CD4-positive, alpha-beta T cell treated with Interleukin-15 for 4 hours (primary cell): ENCODE measurements around the gene KCNN3.
A peak's percentile ranks its signal among the peaks of the same experiment; 100 is the strongest.

ENCODE experiments used
- DNase-seq: peaks from one replicate; pipeline ENCODE4 v3.0.0-alpha.2; 2020; ENCODE audit warnings: low spot score

KCNN3 gene

DNA sequence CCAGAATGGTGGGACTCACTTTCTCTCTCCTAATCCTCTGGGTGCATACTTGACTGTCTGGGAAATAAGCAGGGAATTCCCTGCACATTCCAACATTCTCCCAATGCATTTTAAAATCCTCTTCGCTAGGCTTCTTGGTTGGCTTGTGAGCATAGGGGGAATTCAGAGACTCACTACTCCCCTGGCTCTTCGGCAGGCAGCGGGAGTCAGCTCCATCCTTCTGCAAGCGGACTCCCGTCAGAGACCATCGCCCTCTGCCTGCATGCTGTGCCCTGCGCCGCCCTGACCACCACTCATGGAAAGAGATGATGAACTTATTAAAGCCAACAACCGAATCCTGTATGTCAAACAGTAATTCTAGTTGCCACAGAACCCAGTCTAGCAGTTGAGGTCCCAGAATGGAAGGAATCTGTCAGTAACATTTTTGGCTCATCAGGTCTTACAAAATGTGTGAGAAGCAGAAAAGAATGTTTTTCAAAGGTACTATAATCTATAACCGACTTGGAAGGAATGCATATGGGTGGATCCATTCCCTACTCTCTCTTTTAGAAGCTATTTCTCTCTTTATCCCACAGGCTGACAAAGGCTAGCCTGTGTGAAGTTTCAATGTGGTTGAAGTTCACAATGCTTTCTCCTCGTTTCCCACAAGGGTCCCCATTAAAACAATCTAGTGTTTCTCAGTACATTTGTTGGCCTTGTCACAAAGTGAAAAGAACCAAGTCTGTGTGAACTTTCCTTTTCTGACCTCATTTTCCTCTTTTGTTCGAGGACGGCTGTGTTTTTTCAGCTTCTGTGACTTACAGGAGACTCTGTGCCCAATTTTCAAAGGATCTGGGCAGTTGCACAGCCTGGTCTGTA, 143.0 kb downstream of the KCNN3 start:
- no peak for DNase-seq

DNA sequence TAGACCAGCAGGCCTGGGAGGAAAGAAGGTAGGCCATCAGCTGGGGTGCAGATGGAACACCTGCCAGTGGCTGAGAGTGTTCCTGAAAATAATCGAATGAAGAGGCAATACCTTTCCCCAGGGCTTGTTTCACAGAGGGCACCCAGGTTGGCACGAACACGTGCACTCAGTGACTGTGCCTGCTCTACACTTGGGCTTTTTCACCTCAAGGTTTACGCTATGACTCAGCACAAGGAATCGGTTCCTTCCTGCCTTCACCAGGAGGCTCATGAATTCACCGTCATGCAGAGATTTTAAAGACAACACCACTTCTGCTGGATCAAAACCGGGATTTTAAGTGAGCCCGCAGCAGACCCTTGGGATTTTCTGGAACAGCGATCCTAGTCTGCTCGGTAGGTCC, 143.6 kb downstream of the KCNN3 start:
- no peak for DNase-seq

DNA sequence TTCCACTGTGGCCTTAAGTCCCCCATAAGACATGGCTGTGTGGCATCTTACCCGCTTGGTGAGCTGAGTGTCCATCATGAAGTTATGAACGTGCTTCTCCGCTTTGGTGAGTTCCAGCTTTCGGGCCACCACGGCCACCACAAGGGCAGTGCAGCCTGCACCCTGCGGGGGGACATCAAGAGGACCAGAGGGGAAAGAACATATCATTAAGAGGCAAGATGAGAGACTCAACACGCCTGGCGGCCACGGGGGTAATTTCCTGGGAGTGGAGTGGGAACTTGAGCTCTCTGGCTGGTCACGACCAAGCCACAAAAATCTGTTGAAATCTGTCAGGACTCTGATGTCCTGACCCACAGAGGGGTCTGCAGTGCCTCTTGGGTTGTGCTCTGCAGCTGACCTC, 144.2 kb downstream of the KCNN3 start:
- no peak for DNase-seq

DNA sequence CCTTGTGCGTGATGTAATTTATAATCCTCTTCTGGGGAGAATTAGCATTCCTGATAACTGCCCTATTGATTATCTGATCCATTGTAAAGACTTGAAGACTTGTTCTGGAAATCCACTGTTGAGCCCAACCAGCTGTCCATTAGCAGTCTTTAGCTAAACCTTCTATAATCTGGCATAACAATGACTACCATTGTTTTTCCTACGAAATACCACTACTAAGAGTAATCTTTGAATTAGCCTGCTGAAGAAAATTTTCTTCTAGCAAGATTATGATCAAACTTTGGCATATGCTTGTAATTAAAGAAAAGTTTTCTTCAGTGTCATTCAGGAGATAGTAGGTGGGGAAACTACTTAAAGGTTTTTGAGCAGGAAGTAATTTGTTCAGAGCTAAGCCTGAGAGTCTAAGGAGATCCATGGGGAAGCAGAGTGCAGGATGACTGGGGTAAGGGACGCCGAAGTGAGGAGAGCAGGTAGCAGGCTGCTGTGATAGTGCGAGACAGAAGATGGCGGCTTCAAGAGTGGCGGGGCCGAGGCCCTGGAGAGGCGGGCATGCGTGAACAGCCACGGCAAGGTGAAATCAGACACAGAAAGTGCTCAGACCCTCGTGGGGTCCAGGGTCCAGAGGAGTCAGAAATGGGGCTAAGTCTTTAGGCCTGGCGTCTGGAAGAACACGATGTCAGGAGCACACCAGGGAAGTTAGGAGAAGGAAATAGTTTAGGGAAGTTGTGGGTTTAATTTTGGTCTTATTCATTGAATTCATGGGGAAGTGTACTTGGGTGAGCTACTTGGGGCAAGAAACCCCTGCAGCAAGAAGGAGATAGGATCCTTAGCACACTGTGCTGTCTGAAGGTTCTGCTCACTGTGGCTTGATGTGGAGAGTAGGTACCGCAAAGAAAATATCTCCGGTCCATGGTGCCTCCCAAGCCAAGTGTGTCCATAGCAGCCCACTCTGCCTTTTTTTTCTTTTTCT, 149.5 kb downstream of the KCNN3 start:
- DNase-seq = no peak

DNA sequence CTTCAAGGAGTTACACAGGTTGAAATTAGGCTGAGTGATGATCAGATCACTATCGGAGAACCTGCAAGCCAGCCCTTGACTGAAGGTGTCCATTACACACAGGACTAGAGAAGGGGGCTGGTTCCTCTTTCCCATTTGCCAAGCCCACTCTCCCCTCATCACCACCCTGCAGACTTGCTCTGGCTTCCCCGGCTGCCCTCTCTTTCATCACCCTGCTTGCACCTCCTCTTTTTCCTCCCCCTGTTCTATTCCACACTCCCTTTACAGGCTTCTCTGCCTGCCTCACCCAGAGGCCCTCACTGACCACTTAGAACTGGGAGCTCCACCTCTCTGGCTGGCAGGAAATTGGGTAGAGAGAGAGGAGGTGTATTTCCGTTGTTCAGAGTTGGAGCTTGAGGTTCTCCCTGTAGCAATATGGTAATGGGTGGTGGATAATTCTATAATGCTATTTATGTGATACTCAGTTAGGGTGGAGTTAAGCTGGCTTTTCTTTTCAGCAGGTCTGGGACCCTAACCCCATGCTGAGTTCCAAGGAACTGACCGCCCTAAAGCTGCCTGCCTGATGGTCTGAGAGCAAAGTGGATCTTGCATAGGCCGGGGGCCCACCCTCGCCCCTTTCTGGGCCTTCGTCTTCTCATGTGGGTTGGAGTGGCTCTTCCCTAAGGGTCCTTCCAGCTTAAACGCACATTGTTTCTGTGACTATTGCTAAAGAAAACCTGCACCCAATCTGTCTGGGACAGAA, 150.3 kb downstream of the KCNN3 start:
- no peak for DNase-seq

DNA sequence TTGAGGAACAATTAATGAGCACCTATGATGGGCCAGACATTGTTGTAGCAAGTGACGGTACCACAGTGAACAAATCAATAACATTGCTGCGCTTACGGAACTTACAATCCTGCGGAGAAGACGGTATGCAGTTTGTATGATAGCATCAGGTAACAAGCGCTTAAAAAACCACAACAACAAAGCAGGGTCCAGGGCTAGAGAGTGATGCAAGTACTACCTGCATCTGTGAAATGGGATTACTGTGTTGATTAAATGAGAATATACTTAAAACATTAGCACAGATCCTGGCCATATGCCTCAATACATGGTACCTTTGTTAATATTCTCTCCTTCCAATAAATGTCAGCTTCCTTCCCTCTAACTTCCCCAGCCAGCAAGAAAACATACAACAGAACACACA, 151.5 kb downstream of the KCNN3 start:
- DNase-seq = no peak

DNA sequence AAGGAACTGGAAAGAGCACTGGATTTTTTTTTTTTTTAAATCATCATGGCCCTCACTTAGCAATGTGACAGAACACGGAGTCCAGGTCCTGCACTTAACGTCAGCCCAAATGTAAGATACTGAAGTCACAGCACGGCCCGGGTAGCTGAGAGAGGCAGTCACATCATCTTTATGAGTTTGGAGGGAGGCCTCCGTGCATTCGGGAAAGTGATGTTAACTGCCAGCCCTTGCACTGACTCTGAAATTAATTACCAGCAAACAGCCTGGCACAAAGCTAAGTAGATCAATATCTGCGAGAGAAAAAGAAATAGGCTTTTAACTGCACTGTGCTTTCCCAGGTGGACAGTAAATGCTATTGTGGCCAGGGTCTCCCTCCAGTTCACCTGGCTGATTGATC, 152.6 kb downstream of the KCNN3 start:
- no peak for DNase-seq

DNA sequence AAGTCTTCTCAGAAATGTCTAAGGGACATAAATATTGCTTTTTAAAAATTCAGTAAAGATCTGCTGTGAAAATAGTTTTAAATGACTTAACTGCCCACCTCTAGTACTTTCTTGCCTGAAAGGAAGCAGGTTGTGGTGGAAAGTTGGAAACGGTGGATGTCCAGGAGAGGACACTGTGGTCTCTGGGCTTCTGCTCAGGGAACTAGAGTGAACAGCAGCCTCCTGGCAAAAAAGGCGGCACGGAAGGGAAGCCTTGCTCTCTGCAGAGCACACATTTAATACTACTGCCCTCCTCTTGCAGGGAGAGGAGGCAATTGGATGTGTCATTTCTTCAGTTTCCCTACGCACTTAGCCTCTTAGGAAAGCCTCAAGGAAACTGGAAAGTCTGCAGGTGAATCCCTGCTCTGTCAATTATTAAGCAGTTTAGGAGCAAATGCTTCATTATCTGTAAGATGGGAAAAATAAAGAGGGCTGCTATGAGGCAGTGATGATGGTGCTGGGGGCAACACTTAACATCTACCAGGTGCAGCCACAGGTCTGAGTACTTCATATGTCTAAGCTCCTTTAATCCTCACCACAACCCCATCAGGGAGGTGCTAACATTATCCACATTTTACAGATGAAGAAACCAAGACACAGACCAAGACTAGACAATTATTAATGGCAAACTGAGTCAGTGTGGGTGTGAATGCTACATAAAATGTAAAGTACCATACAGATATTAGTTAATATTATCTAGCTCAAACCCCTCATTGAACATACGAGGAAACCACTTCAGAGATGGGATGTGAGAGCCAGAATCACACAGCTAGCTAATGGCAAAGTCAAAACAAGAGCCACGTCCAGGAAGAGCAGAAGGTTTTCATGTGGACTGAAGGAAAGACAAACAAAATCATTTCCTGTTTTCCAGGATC, 153.2 kb downstream of the KCNN3 start:
- DNase-seq = no peak

DNA sequence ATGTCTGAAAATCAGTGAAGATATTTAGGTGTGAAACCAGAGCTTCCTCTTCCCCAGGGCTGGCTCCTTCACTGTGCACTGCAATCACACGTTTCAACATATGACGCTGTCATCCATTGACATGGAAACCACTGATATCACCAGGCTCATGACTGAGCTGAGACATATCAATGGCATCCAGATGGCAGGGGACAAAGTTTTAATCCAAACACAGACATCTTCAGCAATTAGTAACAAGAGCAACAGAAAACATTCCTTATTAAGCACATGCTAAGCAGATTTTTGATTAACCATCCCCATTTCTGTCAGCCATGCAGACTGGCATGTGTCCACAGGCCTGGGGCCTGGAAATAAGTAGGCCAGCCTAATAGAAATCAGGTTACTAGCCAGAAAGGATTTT, 154.1 kb downstream of the KCNN3 start:
- peak; percentile 5 for DNase-seq

DNA sequence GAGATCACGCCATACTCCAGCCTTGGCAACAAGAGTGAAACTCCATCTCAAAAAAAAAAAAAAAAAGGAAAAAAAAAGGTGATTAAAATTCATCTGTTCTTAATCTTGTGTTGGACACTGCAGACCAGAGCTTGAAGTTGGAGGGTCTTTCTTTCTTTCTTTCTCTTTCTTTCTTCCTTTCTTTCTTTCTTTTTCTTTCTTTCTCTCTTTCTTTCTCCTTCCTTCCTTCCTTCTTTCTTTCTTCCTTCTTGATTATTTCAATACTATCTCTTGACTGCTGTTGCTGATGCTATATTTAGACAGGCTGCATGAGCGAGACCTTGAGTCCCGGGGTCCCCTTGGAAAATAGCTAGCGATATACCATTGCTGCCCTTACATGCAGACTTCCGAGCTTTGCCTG, 154.7 kb downstream of the KCNN3 start:
- DNase-seq = no peak

DNA sequence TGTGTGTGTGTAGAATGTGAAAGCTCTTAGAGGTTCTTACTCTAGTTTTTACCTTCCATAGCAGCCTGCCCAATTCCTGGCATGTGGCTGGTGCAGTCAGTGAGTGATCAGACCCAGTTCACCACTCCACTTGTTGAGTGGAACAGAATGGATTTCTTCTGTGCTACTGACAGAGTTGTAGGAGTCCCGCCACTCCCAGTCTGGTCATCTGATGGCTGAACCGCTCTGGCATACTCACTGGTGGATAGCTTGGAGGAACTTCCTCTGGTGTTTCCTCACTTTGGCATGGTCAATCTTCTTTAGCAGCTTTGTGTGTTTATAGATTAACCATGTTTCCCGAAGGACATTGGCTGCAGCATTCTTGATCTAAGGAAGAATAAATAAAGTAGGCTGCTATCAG, 155.4 kb downstream of the KCNN3 start:
- no peak for DNase-seq

DNA sequence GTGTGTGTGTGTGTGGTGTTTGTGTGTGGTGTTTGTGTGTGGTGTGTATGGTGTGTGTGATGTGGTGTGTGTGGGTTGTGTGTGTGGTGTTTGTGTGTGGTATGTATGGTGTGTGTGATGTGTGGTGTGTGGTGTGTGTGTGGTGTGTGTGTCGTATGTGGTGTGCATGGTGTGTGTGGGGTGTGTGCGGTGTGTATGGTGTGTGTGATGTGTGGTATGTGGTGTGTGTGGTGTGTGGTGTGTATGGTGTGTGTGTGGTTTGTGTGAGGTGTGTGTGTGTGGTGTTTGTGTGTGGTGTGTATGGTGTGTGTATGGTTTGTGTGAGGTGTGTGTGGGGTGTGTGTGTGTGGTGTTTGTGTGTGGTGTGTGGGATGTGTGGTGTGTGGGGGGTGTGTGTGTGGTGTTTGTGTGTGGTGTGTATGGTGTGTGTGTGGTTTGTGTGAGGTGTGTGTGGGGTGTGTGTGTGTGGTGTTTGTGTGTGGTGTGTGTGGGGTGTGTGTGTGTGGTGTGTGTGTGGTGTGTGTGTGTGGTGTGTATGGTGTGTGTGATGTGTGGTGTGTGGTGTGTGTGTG, 155.9 kb downstream of the KCNN3 start:
- DNase-seq = no peak

DNA sequence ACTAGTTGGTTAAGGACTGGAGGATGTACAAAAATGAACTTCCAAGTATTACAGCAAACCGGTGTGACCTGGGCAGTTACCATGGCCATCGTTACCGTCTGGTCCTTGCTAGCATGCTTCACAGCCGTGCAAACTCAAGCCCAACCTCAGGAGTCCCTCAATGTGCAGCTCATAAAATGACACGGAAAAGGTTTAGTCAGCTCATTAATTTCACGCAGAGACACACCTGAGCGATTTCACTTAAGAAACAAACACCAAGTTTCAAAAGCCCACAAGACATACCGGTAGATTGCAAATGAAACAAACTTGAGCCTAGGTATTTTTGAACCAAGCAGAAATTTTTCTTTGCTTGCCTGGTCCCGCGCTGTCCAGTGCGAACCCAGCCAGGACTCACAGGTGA, 157.1 kb downstream of the KCNN3 start:
- DNase-seq = no peak

DNA sequence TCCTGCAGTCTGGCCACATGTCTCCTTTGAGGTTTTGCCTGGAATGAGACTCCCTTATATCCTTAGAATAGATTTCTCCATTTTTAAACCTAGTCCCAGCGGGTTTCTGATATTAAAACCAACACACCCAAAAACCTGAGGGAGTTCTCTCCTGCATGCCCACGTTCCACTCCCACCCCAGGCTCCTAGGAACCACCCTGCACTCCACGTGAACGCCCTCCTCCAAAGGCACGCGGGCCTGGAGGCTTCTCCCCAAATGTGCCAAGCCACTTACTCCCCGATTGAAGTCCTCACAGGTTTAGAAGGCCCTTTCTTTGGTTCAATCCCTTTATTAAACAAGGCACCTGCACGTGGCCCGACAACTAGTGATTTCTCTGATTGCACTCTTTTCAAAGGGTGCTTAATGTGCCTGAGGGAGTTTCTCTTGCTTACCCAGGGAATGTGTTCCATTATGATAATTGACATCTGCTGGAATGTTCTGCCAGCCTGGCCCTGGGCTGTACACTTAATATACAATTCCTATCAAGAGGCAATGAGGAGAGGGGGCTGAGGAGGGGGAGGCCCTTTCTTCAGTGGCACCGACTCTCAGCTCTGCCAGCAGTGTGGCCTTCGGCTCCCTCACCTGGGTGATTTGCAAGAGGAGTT, 157.8 kb downstream of the KCNN3 start:
- no peak for DNase-seq

DNA sequence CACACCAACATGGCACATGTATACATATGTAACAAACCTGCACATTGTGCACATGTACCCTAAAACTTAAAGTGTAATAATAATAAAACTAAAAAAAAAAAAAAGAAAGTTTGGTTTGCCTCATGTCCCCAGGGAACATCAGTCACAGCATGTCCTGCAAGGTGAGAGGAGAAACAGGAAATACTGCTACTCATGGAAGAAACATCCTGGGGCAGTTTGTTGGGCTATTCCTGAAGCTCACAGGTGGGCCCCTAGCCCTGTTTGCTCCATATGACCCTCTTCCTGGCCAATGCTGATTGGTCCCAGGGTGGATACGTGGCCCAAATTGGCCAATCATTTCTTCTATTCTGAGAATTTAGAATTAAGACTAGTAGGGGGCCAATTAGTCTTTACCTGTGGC, 158.7 kb downstream of the KCNN3 start:
- no peak for DNase-seq

DNA sequence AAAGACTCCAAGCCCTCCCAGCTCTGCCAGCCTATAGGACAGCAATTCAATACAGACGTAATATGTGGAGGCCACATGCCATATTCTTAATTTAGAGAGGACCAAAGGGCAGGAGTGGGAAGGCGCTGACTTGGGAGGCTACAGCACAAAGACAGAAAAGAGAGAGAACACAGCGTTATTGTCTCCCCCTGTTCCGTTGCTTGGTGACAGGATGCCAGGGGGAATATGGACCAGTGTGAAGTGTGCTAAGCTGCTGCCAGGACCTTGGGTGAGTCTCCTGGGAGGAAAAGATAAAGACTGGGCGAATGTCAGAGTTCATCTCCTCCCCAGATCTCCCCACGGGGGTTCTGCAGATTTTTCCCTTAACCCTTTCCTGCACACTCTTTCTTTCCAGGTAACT, 160.0 kb downstream of the KCNN3 start:
- no peak for DNase-seq

DNA sequence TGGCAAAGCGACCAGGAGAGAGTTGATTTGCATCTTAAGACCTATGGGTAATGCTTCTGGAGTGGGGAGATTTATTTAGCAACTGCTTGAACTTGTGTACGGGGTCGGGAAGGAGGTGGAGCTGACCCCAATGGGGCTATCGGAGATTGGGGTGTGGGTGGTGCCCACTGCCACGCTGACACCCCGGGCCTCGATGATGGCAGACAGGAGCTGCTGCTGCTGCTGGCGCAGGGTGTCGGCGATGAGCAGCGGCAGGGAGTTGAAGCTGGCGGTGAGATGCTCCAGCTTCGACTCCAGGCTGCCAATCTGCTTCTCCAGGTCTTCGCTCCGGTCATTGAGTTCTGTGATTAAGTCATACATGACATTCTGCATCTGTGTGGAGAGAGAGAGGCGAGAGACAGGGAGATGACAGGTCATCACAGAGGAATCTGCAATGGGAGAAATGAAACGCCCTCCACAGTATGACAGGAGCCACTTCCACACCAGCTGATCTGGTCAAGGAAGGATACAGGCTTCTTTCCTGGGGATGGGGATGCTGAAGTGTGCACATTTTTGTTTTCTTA, 162.1 kb downstream of the KCNN3 start:
- DNase-seq = no peak

DNA sequence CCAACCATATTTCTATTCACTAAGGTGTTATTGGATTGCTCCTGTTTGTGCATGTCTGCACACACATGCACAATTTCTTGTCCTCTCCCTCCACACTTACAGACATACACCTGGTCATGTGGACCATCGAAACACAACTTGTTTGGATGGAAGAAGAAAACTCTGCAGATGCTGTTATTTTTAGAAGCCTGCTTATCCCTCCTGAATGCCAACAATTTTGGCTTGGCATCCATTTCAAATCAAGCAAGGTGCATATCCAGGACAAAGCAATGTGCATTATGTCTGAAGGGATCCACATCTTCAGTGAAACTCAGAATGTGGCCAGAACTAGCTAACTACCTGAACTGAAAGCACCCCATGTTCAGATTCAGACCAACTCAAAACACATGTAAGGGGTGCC, 163.2 kb downstream of the KCNN3 start:
- no peak for DNase-seq

DNA sequence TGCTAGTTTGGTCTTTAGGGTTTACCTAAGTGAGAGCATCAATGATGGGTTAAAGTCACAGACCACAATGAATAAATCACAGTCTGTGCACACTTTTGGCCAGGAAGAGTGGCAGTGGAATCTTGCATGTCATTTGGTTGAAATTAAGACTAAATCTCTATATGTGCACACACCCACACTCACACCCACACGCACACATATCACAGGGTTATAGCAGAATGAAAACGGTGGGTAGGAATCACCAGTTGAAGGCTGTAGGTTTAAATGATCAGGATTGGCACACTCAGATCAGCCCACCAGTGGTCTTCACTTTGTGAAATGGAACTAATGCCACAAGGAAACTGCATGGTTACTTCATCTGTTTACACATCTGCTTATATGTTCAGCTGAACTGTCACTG, 164.5 kb downstream of the KCNN3 start:
- DNase-seq = no peak

DNA sequence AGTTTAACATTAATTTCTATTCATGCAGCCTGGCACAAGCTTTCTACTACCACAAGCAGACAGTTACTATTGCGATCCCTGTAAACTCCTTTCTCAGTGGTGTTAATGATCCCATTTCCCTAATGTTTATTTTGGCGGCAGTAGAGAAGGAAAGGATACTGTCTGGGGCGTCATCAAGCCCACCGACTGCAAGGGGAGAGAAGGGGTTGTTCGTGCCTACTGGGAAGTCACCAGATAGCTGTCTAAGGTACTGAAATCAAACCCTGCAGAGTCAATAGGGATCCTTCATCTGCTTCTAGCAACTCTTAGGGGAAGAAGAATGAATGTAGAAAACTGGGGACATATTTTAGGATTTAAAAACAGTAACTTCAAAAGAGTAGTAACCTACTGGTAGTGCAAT, 166.9 kb downstream of the KCNN3 start:
- no peak for DNase-seq
